ENCODE measurements around the gene EVX1.

EVX1 gene

DNA sequence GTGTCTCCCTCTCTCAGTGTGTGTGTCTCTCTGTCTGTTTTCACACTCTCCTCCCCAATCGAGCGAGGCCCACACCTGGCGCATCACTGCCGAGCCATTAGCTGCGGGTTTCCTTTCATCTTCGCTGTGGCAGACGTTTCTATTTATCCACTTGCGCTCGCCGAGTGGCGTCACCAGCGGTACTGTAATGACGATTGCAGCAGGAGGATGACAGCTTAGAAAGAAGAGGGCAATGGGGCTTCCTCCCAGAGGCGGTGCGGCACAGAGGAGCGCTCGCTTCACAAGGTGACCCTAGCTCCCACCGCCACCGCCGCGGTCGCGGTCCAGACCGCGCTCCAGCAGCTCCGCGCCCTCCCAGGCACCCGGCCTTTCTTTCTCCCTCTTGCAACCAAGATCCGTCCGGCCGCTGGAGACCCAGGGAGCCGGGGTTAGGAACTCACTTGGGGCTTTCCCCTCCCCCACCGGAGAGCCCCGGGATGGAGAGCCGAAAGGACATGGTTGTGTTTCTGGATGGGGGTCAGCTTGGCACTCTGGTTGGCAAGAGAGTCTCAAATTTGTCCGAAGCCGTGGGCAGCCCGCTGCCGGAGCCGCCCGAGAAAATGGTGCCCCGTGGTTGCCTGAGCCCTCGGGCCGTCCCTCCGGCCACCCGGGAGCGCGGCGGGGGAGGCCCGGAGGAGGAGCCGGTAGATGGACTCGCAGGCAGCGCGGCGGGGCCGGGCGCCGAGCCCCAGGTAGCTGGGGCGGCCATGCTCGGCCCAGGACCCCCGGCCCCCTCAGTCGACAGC, at the start of gene EVX1:
EVX1 (plus strand) TSS at position 248 of the 785 bp plus-strand sequence; CDS start at position 477, 229 bp downstream.
- DNase-seq = no peak

DNA sequence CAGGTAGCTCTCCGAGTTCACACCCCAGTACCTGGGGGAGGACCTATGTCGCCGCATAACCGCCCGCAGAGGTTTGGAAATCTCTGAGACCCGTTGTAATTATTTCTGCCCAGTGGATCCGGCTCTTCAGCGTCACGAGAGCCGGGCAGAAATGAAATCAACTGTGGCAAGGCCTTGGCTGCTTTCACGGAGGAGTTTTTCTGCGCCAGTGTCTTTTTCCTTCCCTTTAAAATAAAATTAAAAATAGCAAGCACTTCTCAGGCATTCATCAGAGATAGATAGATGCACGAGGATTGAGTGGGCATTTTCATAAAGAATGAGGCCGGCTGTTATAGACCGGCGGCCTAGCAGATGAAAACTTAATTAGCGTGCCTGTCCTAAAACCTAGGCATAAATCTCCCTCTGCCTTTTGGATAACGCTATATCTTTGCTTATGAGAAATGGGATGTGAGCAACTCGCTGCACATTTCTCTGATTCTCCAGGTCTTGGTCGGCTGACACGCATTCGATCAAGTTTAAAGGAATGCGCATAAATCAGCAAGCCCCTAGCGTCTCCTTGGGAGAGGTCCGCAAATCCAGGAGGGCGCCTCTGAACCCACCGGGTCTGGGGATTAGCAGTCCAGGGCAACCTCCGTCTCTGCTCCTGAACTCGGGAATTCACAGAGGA, 49.1 kb upstream of the EVX1 start:
- no peak for DNase-seq

DNA sequence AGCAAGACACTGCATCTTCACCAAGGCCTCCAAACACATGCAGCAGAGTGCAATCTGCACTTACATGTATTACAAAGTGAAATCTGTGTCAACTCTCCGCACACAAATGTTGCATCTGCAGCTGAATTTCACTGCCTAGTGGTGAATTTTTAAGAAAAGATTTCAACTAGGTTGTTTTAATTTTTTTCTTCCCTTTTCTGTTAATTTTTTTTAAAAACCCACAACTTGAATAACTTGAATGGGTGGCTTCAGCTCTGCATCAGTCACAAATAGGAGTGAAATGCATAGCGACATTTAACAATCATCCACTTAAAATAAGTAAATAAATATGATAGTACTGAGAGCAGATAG, 48.6 kb upstream of the EVX1 start:
- no peak for DNase-seq

DNA sequence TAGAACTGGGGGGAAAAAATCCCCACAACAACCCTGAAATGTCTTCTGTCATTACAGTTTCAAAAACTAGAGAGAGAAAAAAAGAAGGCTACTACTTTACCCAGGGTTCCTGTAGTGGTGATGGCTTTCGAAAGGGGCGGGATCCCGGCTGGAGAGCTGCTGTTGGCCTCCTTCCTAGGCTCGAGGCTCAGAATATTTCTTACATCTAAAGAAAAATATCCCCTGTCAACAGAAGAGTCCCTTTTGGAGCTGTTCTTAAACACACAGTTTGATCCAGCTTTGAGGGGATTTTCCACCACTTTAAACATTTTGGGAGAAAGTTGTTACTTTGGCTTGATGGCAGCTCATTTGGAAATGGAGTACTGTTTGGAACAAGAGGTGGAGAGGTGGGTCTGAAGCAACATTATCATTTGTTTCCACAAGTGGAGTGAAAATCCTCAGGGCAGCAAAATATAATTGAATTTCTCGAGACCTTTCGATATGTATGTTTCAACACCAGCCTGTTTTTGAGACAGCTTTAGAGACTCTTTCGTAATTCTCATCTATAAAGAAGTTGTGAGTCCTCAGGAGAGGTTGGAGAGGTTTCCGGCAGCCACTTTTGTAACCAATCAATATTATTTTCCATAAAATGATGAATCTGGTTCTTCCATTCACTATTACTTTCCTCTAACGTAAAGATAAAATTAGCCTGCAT, 47.8 kb upstream of the EVX1 start:
- DNase-seq = no peak

DNA sequence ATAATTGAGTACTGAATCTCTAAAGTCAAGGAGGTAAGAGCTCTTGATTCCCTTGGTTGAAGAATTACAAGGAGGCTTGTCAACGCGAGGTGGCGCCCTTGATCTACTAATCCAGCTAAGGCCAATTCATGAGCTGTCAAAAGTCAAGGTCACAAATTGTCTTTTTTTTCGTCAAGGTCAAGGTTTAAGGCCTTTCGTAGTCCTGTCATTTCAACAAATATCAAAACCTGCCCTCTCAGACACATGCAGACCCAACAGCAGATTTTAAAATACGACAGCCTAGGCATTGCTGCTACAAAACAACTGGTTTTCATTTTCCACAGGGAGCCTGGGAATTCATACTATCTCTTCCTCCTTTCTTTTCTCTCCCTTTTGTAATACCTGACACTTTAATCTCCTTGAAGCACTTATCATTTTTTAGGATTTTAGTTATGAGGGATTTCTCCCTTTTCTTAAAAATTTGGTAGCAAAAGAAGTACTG, 46.3 kb upstream of the EVX1 start:
- peak; percentile 80 for DNase-seq

DNA sequence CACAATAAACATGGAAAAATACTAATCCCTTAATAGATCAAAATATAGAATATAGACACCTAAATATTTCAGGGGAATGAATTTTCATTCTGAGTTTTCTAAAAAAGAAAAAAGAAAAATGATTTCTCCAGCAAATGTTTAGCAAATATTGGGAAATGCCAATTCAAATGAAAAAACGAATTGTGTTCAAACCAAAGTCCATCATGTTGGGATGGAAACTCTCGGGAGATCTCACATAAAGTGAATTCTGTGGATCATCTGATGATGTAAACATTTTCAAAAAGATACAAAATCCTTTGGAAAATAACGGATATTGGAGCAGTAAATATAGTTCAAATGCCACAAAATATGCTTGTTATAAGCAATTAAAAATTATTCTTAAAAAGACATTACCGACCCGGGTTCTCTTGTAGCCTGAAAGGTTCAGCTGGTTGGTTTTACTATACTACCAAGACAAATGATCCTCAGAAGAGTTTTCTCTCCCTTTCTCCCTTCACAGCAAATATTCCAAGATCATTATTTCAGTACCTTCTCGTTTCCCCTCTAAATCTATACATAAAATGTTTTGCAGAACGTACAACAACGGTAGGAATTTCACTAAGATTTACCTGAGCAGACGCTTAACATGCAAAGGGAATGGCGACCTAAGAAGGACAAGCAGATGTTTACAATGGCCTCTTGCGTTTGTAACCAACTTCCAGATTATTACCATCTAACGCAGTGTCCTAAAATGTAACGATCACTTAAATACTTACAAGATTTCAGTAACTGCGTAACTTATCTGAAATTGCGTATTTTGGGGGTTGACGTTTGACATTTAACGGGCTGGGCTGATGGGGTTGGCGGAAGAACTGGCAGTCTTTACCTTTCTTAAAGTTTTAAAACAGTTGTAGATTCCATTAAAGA, 45.2 kb upstream of the EVX1 start:
- no peak for DNase-seq

DNA sequence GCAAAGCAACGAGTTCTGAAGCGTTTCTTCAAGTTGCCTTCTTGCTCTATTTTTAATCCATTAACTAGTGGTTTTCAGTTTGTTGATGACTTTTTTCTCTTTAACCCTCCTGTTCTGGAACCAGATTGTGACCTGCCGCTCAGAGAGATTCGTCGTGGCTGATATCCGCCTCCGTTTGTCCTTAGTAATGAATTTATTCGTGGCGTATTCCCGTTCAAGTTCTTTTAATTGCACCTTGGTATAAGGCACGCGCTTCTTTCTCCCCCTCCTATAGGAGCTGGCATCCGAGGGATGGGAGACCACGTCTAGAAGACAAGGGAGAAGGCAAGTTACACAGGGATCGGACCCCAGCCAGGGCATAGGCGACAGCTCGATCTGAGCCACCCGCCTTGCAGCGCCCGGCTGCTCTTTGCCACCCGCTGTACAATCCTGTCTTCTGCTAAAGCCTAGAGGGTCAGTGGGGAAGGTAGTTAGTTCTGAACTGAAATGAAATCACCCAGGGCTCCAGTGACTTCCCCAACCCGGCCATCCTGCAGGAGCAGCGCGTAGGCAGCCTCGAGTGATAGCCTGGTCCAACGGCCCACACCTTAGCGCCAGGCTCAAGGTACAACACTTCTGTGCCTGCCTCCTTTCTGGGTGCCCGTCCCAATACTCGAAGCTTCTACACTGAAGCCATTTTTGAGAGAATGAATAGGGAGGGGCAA, 44.3 kb upstream of the EVX1 start:
- no peak for DNase-seq

DNA sequence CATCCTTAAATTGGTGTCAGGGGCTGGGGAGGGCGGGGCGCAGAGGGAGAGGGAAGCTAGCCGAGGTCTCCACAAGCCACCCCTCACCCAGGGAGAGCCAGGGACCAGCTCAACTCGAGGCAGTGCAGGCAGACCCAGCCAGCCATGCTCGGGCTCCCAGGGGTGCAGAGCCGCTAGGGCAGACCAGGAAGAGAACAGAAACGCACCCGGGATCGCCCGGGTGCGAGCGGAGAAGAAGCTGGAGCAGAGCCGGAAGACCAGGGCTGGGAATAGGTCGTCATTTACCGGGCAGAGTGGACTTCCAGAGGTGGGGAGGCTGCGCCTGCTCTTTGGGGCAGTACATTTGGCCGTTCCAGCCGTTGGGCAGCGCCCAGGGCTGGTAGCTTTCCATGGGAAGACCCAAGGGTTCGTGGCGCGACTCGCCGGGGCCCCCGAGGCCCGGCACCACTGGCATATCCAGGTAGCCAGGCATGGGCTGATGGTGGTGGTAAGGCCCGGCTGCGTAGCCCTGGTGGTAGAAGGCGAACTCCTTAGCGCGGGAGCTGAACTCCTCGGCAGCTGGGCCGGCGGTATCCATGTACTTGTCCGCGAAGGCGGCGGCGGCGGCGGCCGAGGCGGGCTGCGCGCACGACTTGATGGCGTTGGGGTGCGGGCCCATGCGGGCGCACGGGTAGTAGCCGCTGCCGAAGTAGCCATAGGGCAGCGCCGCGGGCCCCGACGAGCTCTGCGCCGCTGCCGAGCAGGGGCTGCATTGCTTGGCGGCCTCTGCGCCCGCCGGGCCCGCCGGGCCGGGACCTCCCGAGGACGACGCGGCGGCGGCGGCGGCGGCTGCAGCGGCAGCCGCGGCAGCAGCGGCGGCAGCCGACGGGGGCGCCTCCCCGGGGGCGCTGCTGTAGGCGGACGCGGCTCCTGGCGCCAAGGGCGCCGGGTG, 43.5 kb upstream of the EVX1 start:
- DNase-seq = no peak

DNA sequence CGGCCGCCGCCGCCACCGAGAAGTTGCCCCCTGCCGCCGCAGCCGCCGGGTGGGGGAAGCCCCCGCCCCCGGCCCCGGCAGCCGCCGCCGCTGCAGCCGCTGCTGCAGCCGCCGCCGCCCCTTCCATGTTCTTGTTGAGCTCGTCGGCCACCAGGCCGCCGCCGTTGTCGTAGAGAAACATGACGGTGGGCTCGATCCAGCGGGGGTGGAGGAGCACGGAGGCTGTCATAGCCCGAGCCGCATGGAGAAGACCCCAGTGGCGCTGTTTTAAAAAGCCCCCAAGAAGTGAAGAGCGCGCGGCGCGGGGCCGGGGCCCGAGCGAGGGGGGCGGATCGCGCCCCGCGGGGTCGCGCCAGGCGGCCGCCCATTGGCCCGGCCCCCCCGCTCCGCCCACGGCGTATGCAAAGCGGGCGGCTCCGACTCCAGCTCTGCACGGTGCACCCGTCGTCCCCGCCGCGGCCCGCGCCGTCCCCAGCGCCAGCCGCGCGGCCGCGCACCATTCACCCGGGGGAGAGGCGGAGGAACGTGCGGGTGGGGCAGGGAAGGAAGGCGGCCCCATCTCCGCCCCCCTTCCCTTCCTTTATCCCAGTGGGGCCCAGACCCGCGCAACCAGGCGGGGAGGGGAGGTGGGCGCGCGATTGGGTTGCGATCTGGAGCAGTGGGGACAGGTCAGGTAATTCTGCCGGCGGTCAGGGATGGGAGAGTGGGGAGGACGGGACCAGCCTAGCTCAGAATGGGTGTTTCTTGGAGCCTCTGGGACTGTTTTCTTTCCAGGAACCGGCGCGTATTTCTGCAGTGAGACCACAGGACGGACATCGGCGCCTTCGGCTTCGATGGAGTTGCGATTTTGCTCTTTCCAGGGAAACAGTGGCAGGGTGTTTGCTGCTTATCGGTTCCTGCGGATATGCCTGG, 42.5 kb upstream of the EVX1 start, which contains the start of gene HOXA13:
HOXA13 (minus strand) TSS at position 243 of the 912 bp plus-strand sequence; CDS start at position 229, 14 bp downstream.
- no peak for DNase-seq

DNA sequence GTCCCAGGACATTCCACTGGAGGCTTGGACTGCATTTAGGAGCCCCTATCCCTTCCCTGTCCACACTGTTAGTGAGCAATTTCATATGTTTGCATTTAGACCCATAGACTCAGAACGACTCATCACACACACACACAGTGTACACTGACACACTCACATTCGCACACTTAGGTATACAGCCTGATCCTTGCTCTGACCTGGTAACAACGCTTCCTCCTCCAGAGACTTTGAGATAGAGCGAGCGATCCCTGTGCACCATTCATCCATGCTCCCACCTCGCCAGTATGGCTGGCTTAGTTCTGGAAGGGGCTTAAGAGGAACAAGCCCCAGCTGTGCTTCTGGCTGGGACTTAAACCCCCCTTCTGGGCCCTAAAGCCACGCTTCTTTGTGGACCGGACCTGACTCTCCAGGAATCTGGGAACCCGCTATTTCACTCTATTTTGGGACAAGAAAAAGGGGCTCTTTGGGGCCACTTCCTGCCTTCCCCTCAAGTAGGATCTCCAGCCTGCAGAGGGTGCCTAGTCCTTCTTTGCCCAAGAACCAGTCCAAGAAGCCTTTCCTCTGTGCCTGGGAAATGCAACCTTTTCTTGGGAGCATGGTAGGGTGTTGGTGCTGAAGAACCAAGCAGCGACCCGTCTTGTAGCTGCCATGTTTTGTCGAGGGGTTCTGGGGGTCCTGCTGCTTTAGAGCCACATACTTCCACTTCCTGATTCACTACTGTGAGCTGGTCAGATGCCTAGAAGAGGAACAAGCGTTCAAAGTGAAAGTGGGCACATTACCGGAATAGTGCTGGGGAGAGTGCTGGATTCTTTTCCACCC, 41.6 kb upstream of the EVX1 start:
- no peak for DNase-seq

DNA sequence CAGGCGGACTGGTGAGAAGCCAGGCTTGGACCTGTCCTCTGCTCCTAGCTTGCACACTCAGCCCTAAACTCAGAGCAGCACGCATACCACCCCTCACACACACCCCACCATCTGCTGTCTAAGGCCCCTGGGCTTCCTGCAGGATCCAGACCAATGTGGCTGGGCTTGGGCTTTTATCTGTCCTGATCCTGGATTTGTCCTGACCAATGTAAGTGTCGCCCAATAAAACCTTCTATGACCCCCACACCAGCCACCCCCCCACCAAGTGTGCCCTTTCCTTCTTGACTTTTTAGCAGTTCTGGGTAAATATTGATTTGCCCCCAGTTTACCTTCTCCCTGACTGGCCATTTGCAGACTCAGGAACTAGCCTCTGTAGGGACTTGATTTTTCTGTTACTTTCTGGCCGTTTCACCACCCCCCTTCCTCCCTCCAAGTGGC, 41.0 kb upstream of the EVX1 start:
- no peak for DNase-seq

DNA sequence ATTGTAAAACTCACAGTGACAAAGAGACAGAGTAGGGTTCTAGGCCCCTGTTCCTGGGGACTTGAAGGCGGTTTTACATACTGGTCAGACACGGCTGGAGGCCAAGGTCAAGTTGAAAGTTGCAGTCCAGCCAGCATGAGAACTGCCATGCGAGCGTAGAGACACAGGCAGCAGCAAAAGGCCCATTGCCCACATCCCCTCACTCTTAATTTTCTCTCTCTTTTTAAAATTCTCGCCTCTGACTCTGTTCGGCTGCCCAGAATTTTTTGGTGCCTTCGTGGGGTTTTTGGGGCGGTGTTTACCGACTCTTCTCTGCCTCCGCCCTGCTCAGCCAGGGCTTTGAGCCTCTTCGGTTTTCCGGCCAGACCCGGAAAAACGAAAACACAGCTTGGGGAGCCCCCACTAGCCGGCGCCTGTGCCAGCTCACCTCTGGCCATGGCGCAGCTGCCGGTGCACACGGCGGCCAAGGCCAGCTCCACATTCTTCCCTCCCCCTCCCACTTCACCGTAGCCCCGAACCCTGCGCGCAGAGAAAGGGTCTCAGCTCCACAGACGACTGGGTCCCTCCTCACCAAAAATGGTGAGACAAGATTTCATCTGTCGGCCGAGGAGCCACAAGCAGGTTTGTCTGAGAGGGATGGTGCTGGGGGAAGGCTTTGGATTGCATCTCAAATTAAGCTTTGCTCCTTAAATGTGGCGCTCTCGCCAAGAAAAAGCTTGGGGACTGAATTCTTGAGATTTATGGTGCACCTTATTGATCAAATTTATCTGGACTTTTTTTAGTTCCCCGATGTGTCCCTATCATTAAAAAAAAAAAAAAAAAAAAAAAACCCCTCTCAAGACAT, 40.4 kb upstream of the EVX1 start:
- no peak for DNase-seq

DNA sequence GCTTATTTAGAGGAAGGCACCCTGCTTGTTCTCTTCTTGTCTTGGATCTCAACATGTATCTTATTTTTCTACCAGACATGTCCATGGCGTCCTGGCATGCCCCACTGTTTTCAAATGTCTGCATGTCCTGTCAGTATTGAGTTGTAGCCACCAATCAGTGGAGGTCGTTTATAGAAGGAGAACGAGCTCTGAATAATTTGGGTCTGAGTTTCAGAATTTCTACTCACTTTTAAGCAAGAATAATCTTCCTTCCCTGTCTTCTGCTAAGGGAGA, 39.8 kb upstream of the EVX1 start:
- no peak for DNase-seq

DNA sequence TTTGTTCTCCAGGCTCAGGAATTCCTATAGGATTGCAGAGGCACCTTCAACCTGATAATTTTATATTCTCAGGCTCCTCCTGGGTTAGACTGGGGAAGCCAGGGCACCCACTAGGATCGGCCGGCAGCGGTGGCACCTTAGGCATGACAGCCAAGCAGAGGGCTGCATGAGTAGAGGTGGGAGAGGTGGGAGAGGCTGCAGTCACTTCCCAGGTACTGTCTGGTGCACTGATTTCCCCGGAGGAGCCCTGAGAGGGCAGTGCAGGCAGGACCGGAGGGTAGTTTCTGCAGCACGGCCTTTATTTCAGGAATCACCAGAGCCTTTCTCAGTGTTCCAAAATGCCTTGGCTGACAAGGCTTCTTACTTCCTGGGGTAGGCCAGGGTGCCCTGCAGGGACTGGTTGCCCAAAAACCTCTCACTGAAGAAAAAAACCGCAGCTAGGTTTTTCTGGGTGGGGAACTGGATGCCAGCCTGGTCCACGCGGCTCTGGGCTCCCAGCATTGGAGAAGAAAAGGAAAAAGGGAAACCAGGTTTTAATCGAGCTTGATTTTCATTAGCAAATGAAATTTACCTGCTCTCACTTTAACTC, 39.1 kb upstream of the EVX1 start:
- DNase-seq = no peak

DNA sequence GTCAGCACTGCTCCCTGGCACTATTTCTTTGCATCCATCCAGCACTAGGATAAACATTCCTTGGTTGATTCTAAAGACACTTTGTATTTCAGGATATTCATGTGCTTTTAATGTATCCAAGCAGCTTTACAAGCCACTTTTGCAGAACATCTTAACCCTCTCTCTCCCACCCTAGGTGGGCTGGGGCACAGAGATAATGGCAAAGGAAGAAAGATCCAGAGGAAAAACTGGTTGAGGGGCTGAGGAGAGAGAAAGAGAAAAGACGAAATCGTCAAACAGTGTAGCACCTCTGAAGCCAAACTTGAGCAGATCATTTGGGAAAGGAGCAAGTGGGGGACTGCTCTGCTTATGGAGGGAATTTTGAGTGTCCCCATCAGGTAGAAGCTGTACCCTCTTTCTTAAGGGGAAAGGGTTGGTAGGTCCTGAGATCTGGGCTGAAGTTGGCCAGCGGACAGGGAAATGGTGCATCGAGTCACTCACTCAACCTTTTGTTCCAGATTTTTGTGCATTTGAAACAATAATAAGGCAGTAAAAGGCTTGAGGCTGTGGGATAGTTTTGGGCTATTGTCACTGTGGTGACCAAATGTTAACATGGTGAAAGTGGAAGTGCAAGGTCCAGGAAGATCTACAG, 38.5 kb upstream of the EVX1 start:
- no peak for DNase-seq

DNA sequence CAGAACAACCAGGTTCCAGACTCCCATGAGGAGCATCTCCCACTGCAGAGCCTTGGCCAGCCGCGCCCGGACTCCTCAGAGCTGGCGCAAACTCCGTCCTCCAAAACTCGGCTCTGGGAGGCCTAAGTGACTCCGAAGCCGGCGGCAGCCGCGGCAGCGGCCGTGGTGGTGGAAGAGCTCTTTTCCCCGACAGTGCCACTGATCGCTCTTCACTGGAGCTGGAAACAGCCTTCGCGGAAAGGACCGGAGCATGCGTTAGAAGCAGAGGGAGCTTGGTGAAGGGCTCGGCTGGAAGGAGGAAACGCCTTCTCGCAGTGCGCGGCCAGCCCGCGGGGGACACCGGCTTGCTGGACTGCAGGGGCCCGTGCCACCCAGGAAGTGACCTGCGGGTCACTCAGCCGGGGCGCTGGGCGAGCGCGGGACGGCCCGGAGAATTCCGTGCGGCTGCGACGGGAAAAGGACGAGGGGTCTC, 37.7 kb upstream of the EVX1 start:
- no peak for DNase-seq

Measured in KG1 (cell line).